H1 (cell line): ENCODE results near the gene ACTN2. TPM values are rescaled to one million over a fixed set of nuclear protein-coding genes. Genes with fewer than 3 reads are reported as not detected.

Experiments
- CTCF ChIA-PET: fragments of 300-600 bp; sonication (Branson Sonifier 250); formaldehyde crosslinking; loops from one replicate; lab custom pipeline; 2021; ENCODE audit not compliant: partially characterized antibody; lab: Charles Lee
- POLR2A ChIA-PET: fragments of 300-600 bp; sonication (Branson Sonifier 250); formaldehyde crosslinking; loops from one replicate; lab custom pipeline; 2021; ENCODE audit warnings: inconsistent platforms; ENCODE audit not compliant: partially characterized antibody; lab: Charles Lee
- DNase-seq, 2 experiments: peaks; one replicate each; pipeline versions ENCODE4 v3.0.0 to v3.0.0-alpha.2; 2010 to 2022; ENCODE audit warnings: low spot score in 2 of 2, low read depth in 1 of 2, mixed read lengths in 1 of 2
- FAIRE-seq: peaks from 2 replicates; lab custom pipeline; 2011; peaks lifted over from hg19 to GRCh38; lab: Jason Lieb, UNC
- H2AFZ ChIP-seq: 2 replicates; pipeline ENCODE4 v1.8.1; 2012; ENCODE audit warnings: low read length, inconsistent platforms
- H2AK5ac ChIP-seq: 2 replicates; pipeline ENCODE4 v1.6.1; 2013; ENCODE audit warnings: low read depth, low read length
- H2BK120ac ChIP-seq: replicated peaks from 2 replicates; pipeline ENCODE3; 2013; ENCODE audit warnings: low read depth, low read length, inconsistent platforms
- H2BK12ac ChIP-seq: 2 replicates; pipeline ENCODE4 v1.6.1; 2013; ENCODE audit warnings: low read depth, low read length
- H2BK15ac ChIP-seq: 2 replicates; pipeline ENCODE4 v1.6.1; 2013; ENCODE audit warnings: low read length
- H2BK20ac ChIP-seq: 2 replicates; pipeline ENCODE4 v1.6.1; 2013; ENCODE audit warnings: low read length
- H2BK5ac ChIP-seq: 2 replicates; pipeline ENCODE4 v1.6.1; 2013; ENCODE audit warnings: low read depth, low read length
- H3K14ac ChIP-seq: 2 replicates; pipeline ENCODE4 v1.6.1; 2013; ENCODE audit warnings: inconsistent platforms; ENCODE audit not compliant: insufficient read length
- H3K18ac ChIP-seq: 2 replicates; pipeline ENCODE4 v1.6.1; 2013; ENCODE audit warnings: low read length; ENCODE audit errors: extremely low read depth
- H3K23ac ChIP-seq: 2 replicates; pipeline ENCODE4 v1.6.1; 2013; ENCODE audit warnings: inconsistent platforms; ENCODE audit not compliant: insufficient read length
- H3K23me2 ChIP-seq: 2 replicates; pipeline ENCODE4 v1.6.1; 2013; ENCODE audit warnings: low read depth, low read length
- H3K27ac ChIP-seq: 2 replicates; pipeline ENCODE4 v1.6.1; 2011; ENCODE audit warnings: low read depth, low read length, inconsistent platforms
- H3K27me3 ChIP-seq, 4 experiments: replicated peaks in 1 of 4; 1 replicate in 1 of 4; 2 replicates in 3 of 4; pipeline versions ENCODE4 v1.6.1 to v1.8.1; 2011 to 2013; ENCODE audit warnings: low read length in 3 of 4, mild to moderate bottlenecking in 3 of 4, inconsistent platforms in 2 of 4, mixed read lengths in 2 of 4, moderate library complexity in 1 of 4; ENCODE audit not compliant: control insufficient read depth in 3 of 4, insufficient read depth in 3 of 4; ENCODE audit errors: extremely low read depth in 1 of 4
- H3K36me3 ChIP-seq, 4 experiments: 2 replicates each; pipeline versions ENCODE4 v1.6.1 to v1.8.1; 2011 to 2013; ENCODE audit warnings: mild to moderate bottlenecking in 4 of 4, low read length in 3 of 4, moderate library complexity in 2 of 4, control low read depth in 1 of 4, inconsistent platforms in 1 of 4; ENCODE audit not compliant: insufficient read depth in 4 of 4, control insufficient read depth in 2 of 4
- H3K4ac ChIP-seq: replicated peaks from 2 replicates; pipeline ENCODE3; 2013; ENCODE audit warnings: low read length, low read depth, mixed read lengths, inconsistent platforms; ENCODE audit not compliant: insufficient read length
- H3K4me1 ChIP-seq, 4 experiments: replicated peaks in 1 of 4; 1 replicate in 1 of 4; 2 replicates in 3 of 4; pipeline versions ENCODE4 v1.6.1 to v1.8.1; 2011 to 2013; ENCODE audit warnings: low read length in 3 of 4, inconsistent platforms in 2 of 4, mixed read lengths in 1 of 4; ENCODE audit not compliant: insufficient read depth in 4 of 4, control insufficient read depth in 3 of 4
- H3K4me2 ChIP-seq, 2 experiments: 2 replicates each; pipeline versions ENCODE4 v1.6.1 to v1.8.1; 2011 to 2013; ENCODE audit warnings: low read depth in 2 of 2, low read length in 2 of 2, control low read depth in 1 of 2, inconsistent platforms in 1 of 2, mild to moderate bottlenecking in 1 of 2; ENCODE audit not compliant: insufficient read depth in 1 of 2
- H3K4me3 ChIP-seq, 4 experiments: fragments of 200-600, 300-600 bp in 1 of 4; sonication (generic), shearing (Covaris generic), sonication (Bioruptor Twin) in 1 of 4; 2 replicates each; pipeline versions ENCODE4 v1.5.1 to v1.8.1; 2011 to 2016; ENCODE audit warnings: low read length in 4 of 4, low read depth in 3 of 4, control low read depth in 2 of 4, inconsistent platforms in 2 of 4, mild to moderate bottlenecking in 2 of 4, mixed read lengths in 1 of 4, moderate library complexity in 1 of 4; ENCODE audit not compliant: insufficient read depth in 2 of 4; ENCODE audit errors: extremely low read depth in 1 of 4
- H3K56ac ChIP-seq: replicated peaks from 2 replicates; pipeline ENCODE3; 2013; ENCODE audit warnings: low read depth, mild to moderate bottlenecking, mixed read lengths, low read length, inconsistent platforms; ENCODE audit not compliant: insufficient read length
- H3K79me1 ChIP-seq: 2 replicates; pipeline ENCODE4 v1.6.1; 2013; ENCODE audit warnings: low read depth, low read length, control low read depth
- H3K79me2 ChIP-seq, 2 experiments: 2 replicates each; pipeline versions ENCODE4 v1.6.1 to v1.8.1; 2012 to 2013; ENCODE audit warnings: low read length in 2 of 2, mild to moderate bottlenecking in 2 of 2, inconsistent platforms in 1 of 2; ENCODE audit not compliant: insufficient read depth in 2 of 2, control insufficient read depth in 1 of 2
- H3K9ac ChIP-seq, 4 experiments: replicated peaks in 1 of 4; 1 replicate in 1 of 4; 2 replicates in 3 of 4; pipeline versions ENCODE4 v1.6.1 to v1.8.1; 2011 to 2013; ENCODE audit warnings: low read depth in 3 of 4, low read length in 3 of 4, control low read depth in 2 of 4, mild to moderate bottlenecking in 2 of 4, moderate library complexity in 2 of 4, inconsistent platforms in 1 of 4; ENCODE audit errors: extremely low read depth in 1 of 4
- H3K9me3 ChIP-seq, 2 experiments: 2 replicates each; pipeline versions ENCODE4 v1.6.1 to v1.8.1; 2012 to 2013; ENCODE audit warnings: mild to moderate bottlenecking in 2 of 2, moderate library complexity in 2 of 2, control low read depth in 1 of 2, inconsistent platforms in 1 of 2, low read depth in 1 of 2, low read length in 1 of 2, mixed read lengths in 1 of 2; ENCODE audit not compliant: insufficient read depth in 2 of 2
- H4K20me1 ChIP-seq, 2 experiments: replicated peaks in 1 of 2; 2 replicates each; pipeline versions ENCODE3 to v1.8.1; 2011 to 2013; ENCODE audit warnings: inconsistent platforms in 2 of 2, low read length in 2 of 2, mild to moderate bottlenecking in 1 of 2; ENCODE audit not compliant: insufficient read depth in 2 of 2, control insufficient read depth in 1 of 2
- H4K5ac ChIP-seq: 2 replicates; pipeline ENCODE4 v1.6.1; 2013; ENCODE audit warnings: low read length, low read depth, mixed read lengths, inconsistent platforms; ENCODE audit not compliant: insufficient read length
- H4K8ac ChIP-seq: 2 replicates; pipeline ENCODE4 v1.8.0; 2013; ENCODE audit warnings: mild to moderate bottlenecking, moderate library complexity, low read length, inconsistent platforms; ENCODE audit not compliant: insufficient read depth; ENCODE audit errors: extremely low read depth
- H4K91ac ChIP-seq: replicated peaks from 2 replicates; pipeline ENCODE3; 2013; ENCODE audit warnings: low read length, mixed read lengths, inconsistent platforms; ENCODE audit not compliant: insufficient read length
- ASH2L ChIP-seq: fragments of 200-600, 300-600 bp; sonication (generic); IDR thresholded peaks from one replicate; pipeline ENCODE4 v1.7.1; 2017; ENCODE audit warnings: low read length
- ATF2 ChIP-seq: IDR thresholded peaks from 2 replicates; pipeline ENCODE4 v1.6.1; 2012; ENCODE audit warnings: low read length, inconsistent platforms
- CHD1 ChIP-seq: IDR thresholded peaks from 2 replicates; pipeline ENCODE4 v1.6.1; 2012; ENCODE audit warnings: low read depth, low read length, improper control_type of control experiment
- EGR1 ChIP-seq: IDR thresholded peaks from 2 replicates; pipeline ENCODE4 v1.6.1; 2011; ENCODE audit warnings: low read depth, low read length, borderline replicate concordance
- JUND ChIP-seq: IDR thresholded peaks from 2 replicates; pipeline ENCODE4 v1.6.1; 2011; ENCODE audit warnings: mild to moderate bottlenecking, improper control_type of control experiment, low read length
- NANOG ChIP-seq: IDR thresholded peaks from 2 replicates; pipeline ENCODE4 v1.6.1; 2011; ENCODE audit warnings: low read length, low read depth, mild to moderate bottlenecking, inconsistent platforms; ENCODE audit not compliant: insufficient read depth, poor library complexity, severe bottlenecking
- POLR2A ChIP-seq, 2 experiments: IDR thresholded peaks; 1 replicate in 1 of 2; 2 replicates in 1 of 2; pipeline ENCODE4 v1.6.1; 2011; ENCODE audit warnings: low read depth in 2 of 2, low read length in 2 of 2, mild to moderate bottlenecking in 2 of 2; ENCODE audit errors: control extremely low read depth in 1 of 2
- RAD21 ChIP-seq, 2 experiments: IDR thresholded peaks in 1 of 2; conservative IDR thresholded peaks in 1 of 2; 2 replicates each; pipeline ENCODE4 v1.6.1; 2011; ENCODE audit warnings: low read depth in 2 of 2, low read length in 2 of 2, improper control_type of control experiment in 1 of 2, inconsistent platforms in 1 of 2, mild to moderate bottlenecking in 1 of 2, moderate library complexity in 1 of 2
- RNF2 ChIP-seq: fragments of 200-900, 300-1000 bp; sonication (generic); IDR thresholded peaks from 2 replicates; pipeline ENCODE4 v1.7.1; 2016; ENCODE audit warnings: borderline replicate concordance, low read depth, mild to moderate bottlenecking, antibody characterized with exemption, low read length; ENCODE audit not compliant: poor library complexity, severe bottlenecking; ENCODE audit errors: missing control alignments
- SIN3A ChIP-seq, 2 experiments: IDR thresholded peaks in 1 of 2; conservative IDR thresholded peaks in 1 of 2; 2 replicates each; pipeline ENCODE4 v1.6.1; 2011 to 2012; ENCODE audit warnings: low read length in 2 of 2, improper control_type of control experiment in 1 of 2, low read depth in 1 of 2, mild to moderate bottlenecking in 1 of 2
- SUZ12 ChIP-seq: fragments of 200-600 bp; sonication (generic); IDR thresholded peaks from 2 replicates; pipeline ENCODE4 v1.6.1; 2012; ENCODE audit warnings: mild to moderate bottlenecking, inconsistent platforms, low read length, moderate library complexity, mixed read lengths
- TAF7 ChIP-seq: optimal IDR thresholded peaks from 2 replicates; pipeline ENCODE3; 2011; ENCODE audit warnings: low read depth, mild to moderate bottlenecking, inconsistent platforms, low read length, moderate library complexity, borderline replicate concordance
- WGBS, 2 experiments: shearing (Covaris generic) in 1 of 2; methylation state at CpG; one replicate each; pipeline versions ENCODE4 v1.1.6 to v1.1.7; 2013 to 2015; ENCODE audit warnings: low lambda C conversion rate in 2 of 2, mixed read lengths in 2 of 2, inconsistent platforms in 1 of 2, low coverage in 1 of 2, missing lambda C conversion rate in 1 of 2; ENCODE audit not compliant: insufficient replicate concordance in 2 of 2, insufficient coverage in 1 of 2, insufficient read length in 1 of 2; ENCODE audit errors: extremely low coverage in 1 of 2, missing lambda C conversion rate in 1 of 2; 5-methylcytosine and 5-hydroxymethylcytosine counted together
- polyA plus RNA-seq, 7 experiments: library from polyadenylated mRNA; depleted of rRNA in 3 of 7; stranded (reverse) in 5 of 7; unstranded in 2 of 7; fragments of >200 nt in 5 of 7; fragments of 200-250 nt in 2 of 7; gene quantifications; 1 replicate in 5 of 7; 2 replicates in 1 of 7; 4 replicates in 1 of 7; pipeline versions ENCODE4 v1.2.1 to v1.2.3, GENCODE V29; 2011 to 2013; ENCODE audit warnings: missing spikeins in 2 of 7, mixed read lengths in 2 of 7
- total RNA-seq: library from RNA; stranded (reverse); fragmentation: NEBNext Ultra II Directional; extraction: Animal tissue kit (Norgen Biotek cat#: 25700); gene quantifications from 2 replicates; pipeline ENCODE4 v1.2.1, GENCODE V29; 2021

The ACTN2 gene
- total and polyA plus RNA-seq, 2 of the 8 experiments (the other 6 are each of a cell fraction or from before 2014, with no cell fraction given) = 1.9 to 4.1 TPM

DNA sequence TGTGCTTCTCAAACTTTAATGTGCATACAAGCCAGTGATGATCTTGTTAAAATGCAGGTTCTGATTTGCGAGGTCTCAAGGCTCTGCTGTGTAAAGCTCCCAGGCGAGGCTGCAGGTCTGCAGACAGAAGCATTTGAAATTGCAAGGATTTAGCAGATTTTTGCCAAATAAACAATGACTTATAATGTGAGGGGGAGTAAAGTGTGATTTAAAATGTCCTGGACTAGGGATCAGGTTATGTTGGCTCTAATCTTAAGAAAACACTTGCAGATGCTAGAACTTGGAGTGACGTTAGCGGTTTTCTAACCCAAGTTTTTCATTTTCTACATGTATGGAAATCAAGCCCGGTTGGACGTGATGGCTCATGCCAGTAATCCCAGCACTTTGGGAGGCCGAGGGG is 16.2 kb upstream of the ACTN2 start:
- CTCF ChIA-PET = interaction anchor here (0.7 kb wide), 1 partner anchor 9 kb away, joined by 3 read pairs; no protein-coding TSS in a partner anchor
- FAIRE-seq (no peak), DNase-seq (no peak)
- no peak overlapping the region for H4K5ac ChIP-seq
- no peak overlapping the region for H2BK15ac ChIP-seq
- H4K8ac ChIP-seq = no peak overlapping the region
- no peak overlapping the region for H2BK12ac ChIP-seq
- 92% methylated on average over 7 of the region's 7 CpGs; no CpG with 5 or more reads in 1 of the 2 experiments for WGBS, 2 experiments
- no peaks in the 10 kb centered on the region for H3K36me3 ChIP-seq
- no peak overlapping the region for H2BK120ac ChIP-seq
- no peak overlapping the region for H3K14ac ChIP-seq
- no peak overlapping the region for H4K91ac ChIP-seq
- POLR2A ChIA-PET = no interaction called here
- no peak overlapping the region for H3K18ac ChIP-seq
- no peaks in the 10 kb centered on the region; the same call in 1 of the 2 replicates for H3K23me2 ChIP-seq
- H3K9ac ChIP-seq = no peak overlapping the region
- no peaks in the 10 kb centered on the region for H4K20me1 ChIP-seq
- no peak overlapping the region for H3K4me3 ChIP-seq
- no peaks in the 10 kb centered on the region for H3K4me1 ChIP-seq
- H3K79me2 ChIP-seq = no peaks in the 10 kb centered on the region
- H3K56ac ChIP-seq = no peak overlapping the region
- H3K4me2 ChIP-seq = no peak overlapping the region
- H3K23ac ChIP-seq = no peak overlapping the region
- H3K4ac ChIP-seq = no peak overlapping the region
- no peak overlapping the region for H3K27ac ChIP-seq
- no peak overlapping the region for H2AK5ac ChIP-seq
- H2BK20ac ChIP-seq = no peak overlapping the region
- H2BK5ac ChIP-seq = no peak overlapping the region
- no peaks in the 10 kb centered on the region for H3K27me3 ChIP-seq
- H3K79me1 ChIP-seq = no peaks in the 10 kb centered on the region
- H2AFZ ChIP-seq = no peak overlapping the region
- H3K9me3 ChIP-seq = no peaks in the 10 kb centered on the region
- TF ChIP-seq SIN3A (conservative IDR thresholded peaks at IDR 0.05 in 1 of 2, IDR thresholded peaks at IDR 0.05 in 1 of 2; ENCODE audit: low read depth in 1 of 2, low read length in 2 of 2) (no peak), POLR2A (IDR thresholded peaks at IDR 0.05; ENCODE audit: control extremely low read depth in 1 of 2, low read depth in 2 of 2, low read length in 2 of 2) (no peak), ATF2 (no peak), NANOG (no peak), TAF7 (no peak), JUND (no peak), CHD1 (no peak), SUZ12 (no peak), RNF2 (no peak), ASH2L (no peak), RAD21 (IDR thresholded peaks at IDR 0.05 in 1 of 2, conservative IDR thresholded peaks at IDR 0.05 in 1 of 2; ENCODE audit: low read depth in 2 of 2, low read length in 2 of 2) (no peak), EGR1 (no peak)
